Colon (tissue), 2 donors: ENCODE measurements around the gene PROM2.
"Not testable (repeated sequence)": the region's sequence is repeated elsewhere in the genome, so short reads cannot be mapped to it uniquely, and the experiment has no call there.

Experiments
- FAIRE-seq: peaks from 2 replicates; lab custom pipeline; 2012; peaks lifted over from hg19 to GRCh38; lab: Jason Lieb, UNC
- donor health status: control.
- donor health status: control.

PROM2 gene

GRCh38 chr2:95268211-95269035, 5.8 kb upstream of the PROM2 start:
- FAIRE-seq = no peak

- FAIRE-seq = no peak
Measured at GRCh38 chr2:95269036-95269680, 5.1 kb upstream of the PROM2 start.

GRCh38 chr2:95269745-95270144, 4.5 kb upstream of the PROM2 start:
- FAIRE-seq = not testable (repeated sequence)

GRCh38 chr2:95270541-95271081, 3.6 kb upstream of the PROM2 start:
- no peak for FAIRE-seq

- FAIRE-seq = no peak
Measured at GRCh38 chr2:95271381-95271971, 2.8 kb upstream of the PROM2 start.

GRCh38 chr2:95272299-95272751, 1.9 kb upstream of the PROM2 start:
- FAIRE-seq = no peak

GRCh38 chr2:95272781-95273180, 1.5 kb upstream of the PROM2 start:
- no peak for FAIRE-seq

- no peak for FAIRE-seq
Measured at GRCh38 chr2:95273566-95274290, 521 bp upstream of the PROM2 start.

- FAIRE-seq = no peak
Measured at GRCh38 chr2:95275151-95275515, 884 bp downstream of the PROM2 start.

- no peak for FAIRE-seq
Measured at GRCh38 chr2:95275601-95276243, 1.5 kb downstream of the PROM2 start.

GRCh38 chr2:95276244-95276887, 2.1 kb downstream of the PROM2 start:
- no peak for FAIRE-seq

- FAIRE-seq = no peak
Measured at GRCh38 chr2:95276888-95277245, 2.6 kb downstream of the PROM2 start.

GRCh38 chr2:95277246-95277906, 3.1 kb downstream of the PROM2 start:
- no peak for FAIRE-seq

GRCh38 chr2:95278051-95278471, 3.8 kb downstream of the PROM2 start:
- FAIRE-seq = no peak

GRCh38 chr2:95278637-95279225, 4.5 kb downstream of the PROM2 start:
- no peak for FAIRE-seq

GRCh38 chr2:95279435-95280035, 5.3 kb downstream of the PROM2 start:
- no peak for FAIRE-seq

GRCh38 chr2:95281071-95281470, 6.8 kb downstream of the PROM2 start:
- FAIRE-seq = no peak

GRCh38 chr2:95281786-95282185, 7.5 kb downstream of the PROM2 start:
- no peak for FAIRE-seq

- FAIRE-seq = no peak
Measured at GRCh38 chr2:95282458-95282857, 8.2 kb downstream of the PROM2 start.

- no peak for FAIRE-seq
Measured at GRCh38 chr2:95283562-95283961, 9.3 kb downstream of the PROM2 start.
